Fibroblast of peridontal ligament (primary cell): ENCODE measurements around the gene APOBEC3A.
"Not testable (repeated sequence)": the region's sequence is repeated elsewhere in the genome, so short reads cannot be mapped to it uniquely, and the experiment has no call there.

Source experiments
- DNase-seq: peaks from one replicate; pipeline ENCODE4 v3.0.0-alpha.2; 2010; ENCODE audit errors: extremely low read depth

Gene APOBEC3A

GRCh38 chr22:38943201-38943600, 14.2 kb upstream of the APOBEC3A start:
- no peak for DNase-seq

- DNase-seq: no peak
Observed at GRCh38 chr22:38943882-38944281, 13.5 kb upstream of the APOBEC3A start.

GRCh38 chr22:38944653-38945052, 12.8 kb upstream of the APOBEC3A start:
- DNase-seq: no peak

GRCh38 chr22:38945706-38946338, 11.6 kb upstream of the APOBEC3A start:
- DNase-seq: not testable (repeated sequence)

GRCh38 chr22:38946771-38947170, 10.6 kb upstream of the APOBEC3A start:
- no peak for DNase-seq

GRCh38 chr22:38947321-38948140, 9.9 kb upstream of the APOBEC3A start:
- DNase-seq: no peak

GRCh38 chr22:38948181-38948940, 9.0 kb upstream of the APOBEC3A start:
- no peak for DNase-seq

GRCh38 chr22:38949889-38950405, 7.5 kb upstream of the APOBEC3A start:
- DNase-seq: no peak

- DNase-seq: no peak
Observed at GRCh38 chr22:38950527-38951295, 6.7 kb upstream of the APOBEC3A start.

GRCh38 chr22:38951734-38952133, 5.7 kb upstream of the APOBEC3A start:
- DNase-seq: no peak

- no peak for DNase-seq
Observed at GRCh38 chr22:38952281-38952993, 5.0 kb upstream of the APOBEC3A start.

- no peak for DNase-seq
Observed at GRCh38 chr22:38953091-38953490, 4.3 kb upstream of the APOBEC3A start.

- peak; percentile 5 for DNase-seq
Observed at GRCh38 chr22:38953577-38954413, 3.6 kb upstream of the APOBEC3A start.

GRCh38 chr22:38954414-38955043, 2.9 kb upstream of the APOBEC3A start:
- DNase-seq: no peak

- no peak for DNase-seq
Observed at GRCh38 chr22:38955250-38955905, 2.0 kb upstream of the APOBEC3A start.

- DNase-seq: no peak
Observed at GRCh38 chr22:38955926-38956325, 1.5 kb upstream of the APOBEC3A start.

- no peak for DNase-seq
Observed at GRCh38 chr22:38956551-38956950, 858 bp upstream of the APOBEC3A start.

- DNase-seq: no peak
Observed at GRCh38 chr22:38957808-38958650, 620 bp downstream of the APOBEC3A start.
